ENCODE data around the gene APRT. TPM values are rescaled to one million over a fixed set of nuclear protein-coding genes. Genes with fewer than 3 reads are reported as not detected.
"Not testable (repeated sequence)": the region's sequence is repeated elsewhere in the genome, so short reads cannot be mapped to it uniquely, and the experiment has no call there.

Gene APRT
- total and polyA plus RNA-seq, 4 donors = 15.8 to 107 (median 66.4) TPM

GRCh38 chr16:88777471-88778270 lies 34.1 kb downstream of the APRT start:
- H3K27ac ChIP-seq (ENCODE audit: low read depth, low read length) = no peak overlapping the region
- peaks cover 15% of the 10 kb centered on the region for H3K27me3 ChIP-seq (ENCODE audit: control insufficient read depth, insufficient read depth, low read length)
- no peaks in the 10 kb centered on the region for H3K9me3 ChIP-seq (ENCODE audit: control insufficient read depth, insufficient read depth, low read length)
- 44% methylated on average over 28 of the region's 34 CpGs for WGBS (ENCODE audit: insufficient coverage)
- peaks cover 86% of the 10 kb centered on the region for H3K4me1 ChIP-seq (ENCODE audit: control insufficient read depth, insufficient read depth, low read length)
- no peak overlapping the region for H3K4me3 ChIP-seq (ENCODE audit: low read depth, low read length)
- peak in 1 of 6 donors; percentile 27 for DNase-seq (ENCODE audit: low read depth in 4 of 6, low spot score in 6 of 6)
- H3K36me3 ChIP-seq (ENCODE audit: control insufficient read depth, insufficient read depth, low read length) = peaks cover 14% of the 10 kb centered on the region

GRCh38 chr16:88775825-88776224 lies 35.9 kb downstream of the APRT start:
- peaks cover 14% of the 10 kb centered on the region for H3K27me3 ChIP-seq (ENCODE audit: control insufficient read depth, insufficient read depth, low read length)
- peaks cover 84% of the 10 kb centered on the region for H3K4me1 ChIP-seq (ENCODE audit: control insufficient read depth, insufficient read depth, low read length)
- WGBS (ENCODE audit: insufficient coverage) = 74% methylated on average over 18 of the region's 18 CpGs
- H3K27ac ChIP-seq (ENCODE audit: low read depth, low read length) = no peak overlapping the region
- H3K36me3 ChIP-seq (ENCODE audit: control insufficient read depth, insufficient read depth, low read length) = peaks cover 11% of the 10 kb centered on the region
- no peaks in the 10 kb centered on the region for H3K9me3 ChIP-seq (ENCODE audit: control insufficient read depth, insufficient read depth, low read length)
- DNase-seq (ENCODE audit: low read depth in 4 of 6, low spot score in 6 of 6) = no peak
- no peak overlapping the region for H3K4me3 ChIP-seq (ENCODE audit: low read depth, low read length)

GRCh38 chr16:88774544-88775393 lies 37.0 kb downstream of the APRT start:
- H3K36me3 ChIP-seq (ENCODE audit: control insufficient read depth, insufficient read depth, low read length) = peaks cover 11% of the 10 kb centered on the region
- H3K27me3 ChIP-seq (ENCODE audit: control insufficient read depth, insufficient read depth, low read length) = peaks cover 21% of the 10 kb centered on the region
- no peak overlapping the region for H3K27ac ChIP-seq (ENCODE audit: low read depth, low read length)
- no peak overlapping the region for H3K4me3 ChIP-seq (ENCODE audit: low read depth, low read length)
- peaks cover 85% of the 10 kb centered on the region for H3K4me1 ChIP-seq (ENCODE audit: control insufficient read depth, insufficient read depth, low read length)
- H3K9me3 ChIP-seq (ENCODE audit: control insufficient read depth, insufficient read depth, low read length) = no peaks in the 10 kb centered on the region
- DNase-seq (ENCODE audit: low read depth in 4 of 6, low spot score in 6 of 6) = no peak
- WGBS (ENCODE audit: insufficient coverage) = 91% methylated on average over 32 of the region's 32 CpGs

- no peak for DNase-seq (ENCODE audit: low read depth in 4 of 6, low spot score in 6 of 6)
- H3K36me3 ChIP-seq (ENCODE audit: control insufficient read depth, insufficient read depth, low read length) = peaks cover 11% of the 10 kb centered on the region
- WGBS (ENCODE audit: insufficient coverage) = 46% methylated on average over 12 of the region's 12 CpGs
- no peak overlapping the region for H3K4me3 ChIP-seq (ENCODE audit: low read depth, low read length)
- H3K9me3 ChIP-seq (ENCODE audit: control insufficient read depth, insufficient read depth, low read length) = no peaks in the 10 kb centered on the region
- H3K4me1 ChIP-seq (ENCODE audit: control insufficient read depth, insufficient read depth, low read length) = peaks cover 85% of the 10 kb centered on the region
- H3K27me3 ChIP-seq (ENCODE audit: control insufficient read depth, insufficient read depth, low read length) = peaks cover 15% of the 10 kb centered on the region
- H3K27ac ChIP-seq (ENCODE audit: low read depth, low read length) = no peak overlapping the region
These were observed 37.9 kb downstream of the APRT start for GRCh38 chr16:88773812-88774291.

- DNase-seq (ENCODE audit: low read depth in 4 of 6, low spot score in 6 of 6) = peak in 2 of 6 donors; percentile 74 to 77
- Histone ChIP-seq H3K4me3 (ENCODE audit: low read depth, low read length) (no peak overlapping the region), H3K27me3 (ENCODE audit: control insufficient read depth, insufficient read depth, low read length) (peaks cover 12% of the 10 kb centered on the region), H3K36me3 (ENCODE audit: control insufficient read depth, insufficient read depth, low read length) (peaks cover 7% of the 10 kb centered on the region), H3K4me1 (ENCODE audit: control insufficient read depth, insufficient read depth, low read length) (peaks cover 89% of the 10 kb centered on the region), H3K9me3 (ENCODE audit: control insufficient read depth, insufficient read depth, low read length) (no peaks in the 10 kb centered on the region), H3K27ac (ENCODE audit: low read depth, low read length) (peak overlapping the region; percentile 16)
- 29% methylated on average over 28 of the region's 29 CpGs for WGBS (ENCODE audit: insufficient coverage)
These were observed 38.6 kb downstream of the APRT start for GRCh38 chr16:88772871-88773811.

GRCh38 chr16:88771781-88772180 lies 39.9 kb downstream of the APRT start:
- not testable (repeated sequence) for H3K9me3 ChIP-seq (ENCODE audit: control insufficient read depth, insufficient read depth, low read length); H3K4me3 ChIP-seq (ENCODE audit: low read depth, low read length); H3K27ac ChIP-seq (ENCODE audit: low read depth, low read length); DNase-seq (ENCODE audit: low read depth in 4 of 6, low spot score in 6 of 6); H3K36me3 ChIP-seq (ENCODE audit: control insufficient read depth, insufficient read depth, low read length)
- H3K27me3 ChIP-seq (ENCODE audit: control insufficient read depth, insufficient read depth, low read length) = peaks cover 11% of the 10 kb centered on the region
- 94% methylated on average over 8 of the region's 23 CpGs for WGBS (ENCODE audit: insufficient coverage)
- H3K4me1 ChIP-seq (ENCODE audit: control insufficient read depth, insufficient read depth, low read length) = peaks cover 86% of the 10 kb centered on the region

- Histone ChIP-seq H3K4me1 (ENCODE audit: control insufficient read depth, insufficient read depth, low read length) (peaks cover 81% of the 10 kb centered on the region), H3K27ac (ENCODE audit: low read depth, low read length) (no peak overlapping the region), H3K27me3 (ENCODE audit: control insufficient read depth, insufficient read depth, low read length) (peaks cover 11% of the 10 kb centered on the region), H3K36me3 (ENCODE audit: control insufficient read depth, insufficient read depth, low read length) (peaks cover 3% of the 10 kb centered on the region), H3K9me3 (ENCODE audit: control insufficient read depth, insufficient read depth, low read length) (no peaks in the 10 kb centered on the region), H3K4me3 (ENCODE audit: low read depth, low read length) (no peak overlapping the region)
- no peak for DNase-seq (ENCODE audit: low read depth in 4 of 6, low spot score in 6 of 6)
- WGBS (ENCODE audit: insufficient coverage) = 85% methylated on average over 19 of the region's 19 CpGs
These were observed 40.4 kb downstream of the APRT start for GRCh38 chr16:88771294-88771772.

- H3K4me1 ChIP-seq (ENCODE audit: control insufficient read depth, insufficient read depth, low read length) = peaks cover 80% of the 10 kb centered on the region
- no peak overlapping the region for H3K4me3 ChIP-seq (ENCODE audit: low read depth, low read length)
- WGBS (ENCODE audit: insufficient coverage) = 37% methylated on average over 41 of the region's 41 CpGs
- peaks cover 11% of the 10 kb centered on the region for H3K27me3 ChIP-seq (ENCODE audit: control insufficient read depth, insufficient read depth, low read length)
- no peaks in the 10 kb centered on the region for H3K9me3 ChIP-seq (ENCODE audit: control insufficient read depth, insufficient read depth, low read length)
- DNase-seq (ENCODE audit: low read depth in 4 of 6, low spot score in 6 of 6) = no peak
- no peak overlapping the region for H3K27ac ChIP-seq (ENCODE audit: low read depth, low read length)
- H3K36me3 ChIP-seq (ENCODE audit: control insufficient read depth, insufficient read depth, low read length) = no peaks in the 10 kb centered on the region
These were observed 41.1 kb downstream of the APRT start for GRCh38 chr16:88770461-88771293.
